ENCODE measurements around the gene CRABP1.
"Not testable (repeated sequence)": the region's sequence is repeated elsewhere in the genome, so short reads cannot be mapped to it uniquely, and the experiment has no call there.

Gene CRABP1

DNA sequence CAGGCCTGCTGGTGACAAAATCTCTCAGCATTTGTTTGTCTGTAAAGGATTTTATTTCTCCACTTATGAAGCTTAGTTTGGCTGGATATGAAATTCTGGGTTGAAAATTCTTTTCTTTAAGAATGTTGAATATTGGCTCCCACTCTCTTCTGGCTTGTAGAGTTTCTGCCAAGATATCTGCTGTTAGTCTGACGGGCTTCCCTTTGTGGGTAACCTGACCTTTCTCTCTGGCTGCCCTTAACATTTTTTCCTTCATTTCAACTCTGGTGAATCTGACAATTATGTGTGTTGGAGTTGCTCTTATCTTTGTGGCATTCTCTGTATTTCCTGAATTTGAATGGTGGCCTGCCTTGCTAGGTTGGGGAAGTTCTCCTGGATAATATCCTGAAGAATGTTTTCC lies 40.0 kb downstream of the CRABP1 start:
- DNase-seq = not testable (repeated sequence)

DNA sequence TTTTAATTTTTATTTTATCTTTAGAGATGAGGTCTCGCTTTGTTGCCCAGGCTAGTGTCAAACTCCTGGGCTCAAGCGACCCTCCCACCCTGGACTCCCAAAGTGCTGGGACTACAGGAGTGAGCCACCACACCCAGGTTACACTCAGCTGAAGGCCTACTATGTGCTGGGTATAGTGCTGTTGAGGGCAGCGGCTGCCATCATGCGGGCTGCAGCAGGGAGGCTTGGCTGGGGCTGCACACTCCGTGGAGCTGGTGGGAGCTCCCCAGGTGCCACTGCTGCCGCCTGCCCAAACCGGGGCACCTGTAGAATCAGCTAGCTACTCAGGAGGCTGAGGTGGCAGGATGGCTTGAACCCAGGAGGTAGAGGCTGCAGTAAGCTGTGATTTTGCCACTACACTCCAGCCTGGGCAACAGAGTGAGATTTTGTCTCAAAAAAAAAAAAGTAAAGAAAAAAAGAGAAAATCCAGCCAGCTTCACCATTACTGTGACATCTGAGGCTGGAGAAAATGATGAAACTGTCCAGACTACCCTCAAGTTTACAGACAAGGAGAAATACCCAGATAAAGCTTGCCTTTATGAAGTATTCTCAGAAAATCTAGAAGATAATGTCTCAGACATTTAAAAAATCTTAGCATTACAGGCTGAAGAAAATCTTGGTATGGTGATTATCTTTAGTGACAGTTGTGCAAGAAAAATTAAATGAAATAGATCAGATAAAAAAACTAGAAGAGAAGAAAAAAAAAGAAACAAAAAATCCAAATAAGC lies 42.1 kb downstream of the CRABP1 start:
- no peak for DNase-seq

DNA sequence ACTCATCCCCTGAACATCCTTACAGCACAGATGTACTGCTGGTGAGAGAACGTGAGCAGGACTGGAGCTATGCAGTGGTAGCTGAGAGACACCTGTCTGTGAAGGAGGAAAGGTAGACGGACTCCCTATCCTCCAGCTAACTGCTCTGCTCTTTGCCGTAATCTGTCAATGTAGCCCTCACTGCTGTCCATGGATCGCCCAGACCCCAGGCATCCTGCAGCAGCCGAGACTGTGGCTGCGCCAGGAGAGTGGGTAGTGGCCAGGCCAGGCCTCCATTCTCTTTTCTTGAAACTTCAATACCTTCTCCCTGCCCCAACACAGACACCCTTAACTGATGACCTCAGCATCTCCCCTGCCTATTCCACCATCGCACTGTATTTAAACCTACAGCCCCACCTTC lies 44.5 kb downstream of the CRABP1 start:
- no peak for DNase-seq

DNA sequence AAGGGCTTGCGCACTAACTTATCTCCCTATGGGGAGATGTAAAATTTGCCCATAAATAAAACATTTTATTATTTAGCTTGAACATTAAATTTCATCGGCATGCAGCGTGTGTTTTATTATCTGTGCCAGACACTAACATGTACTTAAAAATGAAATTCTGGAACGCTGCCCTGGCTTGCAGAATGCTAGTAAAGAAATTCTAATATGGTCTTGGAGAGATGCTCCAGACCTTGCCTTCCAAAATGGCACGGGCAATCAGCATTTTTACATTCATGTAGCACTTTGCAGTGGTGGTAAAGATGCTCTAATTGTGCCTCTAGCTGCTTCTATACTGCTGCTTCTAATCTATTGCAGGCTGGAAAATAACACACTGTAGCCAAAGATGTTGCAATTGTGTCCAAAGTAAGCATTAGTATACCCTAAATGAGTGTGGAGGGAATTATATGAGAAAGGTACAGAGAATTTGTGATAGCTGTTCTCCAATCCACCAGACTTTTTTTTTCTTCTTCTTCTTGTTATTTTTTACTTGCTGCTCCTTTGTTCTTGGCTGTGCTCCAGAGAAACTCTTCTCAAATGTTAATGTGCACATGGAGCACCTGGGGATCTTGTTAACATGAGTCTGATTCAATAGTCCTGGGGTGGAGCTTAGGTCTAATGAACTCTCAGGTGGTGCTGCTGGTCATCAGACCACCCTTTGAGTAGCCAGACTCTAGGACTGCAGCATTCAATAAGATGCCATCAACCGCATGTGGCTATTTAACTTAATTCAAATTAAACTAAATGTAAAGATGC lies 47.3 kb downstream of the CRABP1 start:
- no peak for DNase-seq

DNA sequence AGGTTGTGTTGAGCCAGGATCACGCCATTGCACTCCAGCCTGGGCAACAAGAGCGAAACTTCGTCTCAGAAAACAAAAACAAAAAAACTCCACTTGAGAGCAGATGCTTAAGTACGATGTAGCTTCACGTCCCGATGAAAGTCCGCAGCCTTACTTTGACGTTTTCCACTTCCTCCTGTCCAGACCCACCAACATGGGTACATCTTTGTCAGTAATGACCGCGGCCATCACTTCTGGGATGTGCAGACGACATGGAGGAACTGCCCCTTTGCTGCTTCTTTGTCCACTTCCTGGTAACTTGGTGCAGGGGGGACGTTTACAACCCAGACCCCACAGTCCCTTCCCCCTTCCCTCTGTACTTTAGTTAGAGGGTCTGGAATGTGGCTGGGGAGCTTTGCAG lies 48.7 kb downstream of the CRABP1 start:
- DNase-seq = no peak

DNA sequence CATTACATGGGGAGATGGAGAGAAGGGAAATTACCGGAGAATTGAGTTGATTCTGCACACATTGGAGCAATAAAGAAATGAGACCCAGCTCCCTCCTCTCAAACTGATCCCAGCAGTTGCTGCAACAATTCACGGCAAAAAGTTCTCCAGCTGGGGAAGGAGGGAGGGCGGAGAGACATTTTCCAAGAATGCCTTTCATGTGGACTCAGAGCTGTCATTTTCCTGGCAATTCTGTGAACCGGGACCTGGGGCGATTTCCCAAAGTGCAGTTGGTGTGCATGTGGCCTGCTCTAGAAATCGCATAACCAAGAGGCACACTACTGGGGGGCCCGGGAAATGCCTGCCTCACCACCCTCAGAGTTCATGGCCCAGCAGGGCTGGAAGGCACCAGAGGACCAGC lies 49.2 kb downstream of the CRABP1 start:
- DNase-seq = peak; percentile 26

DNA sequence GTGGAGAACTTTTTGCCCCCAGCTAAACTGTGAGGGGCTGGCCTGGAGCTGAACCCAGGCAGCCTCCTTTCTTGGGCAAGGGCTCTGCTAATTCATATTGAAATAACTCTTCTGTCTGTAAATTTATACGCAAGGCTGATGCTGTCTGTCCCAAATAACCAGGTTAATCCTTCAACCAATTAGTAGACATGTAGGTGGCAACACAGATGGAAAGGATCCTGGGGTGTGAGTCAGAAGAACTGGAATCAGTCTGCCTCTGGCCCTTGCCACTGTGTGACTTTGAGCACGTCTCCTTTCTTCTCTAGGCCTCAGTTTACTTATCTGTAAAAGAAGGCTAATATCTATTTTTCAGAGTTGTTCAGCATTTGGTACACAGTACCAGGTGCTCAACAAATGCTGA lies 49.6 kb downstream of the CRABP1 start:
- DNase-seq = no peak

DNA sequence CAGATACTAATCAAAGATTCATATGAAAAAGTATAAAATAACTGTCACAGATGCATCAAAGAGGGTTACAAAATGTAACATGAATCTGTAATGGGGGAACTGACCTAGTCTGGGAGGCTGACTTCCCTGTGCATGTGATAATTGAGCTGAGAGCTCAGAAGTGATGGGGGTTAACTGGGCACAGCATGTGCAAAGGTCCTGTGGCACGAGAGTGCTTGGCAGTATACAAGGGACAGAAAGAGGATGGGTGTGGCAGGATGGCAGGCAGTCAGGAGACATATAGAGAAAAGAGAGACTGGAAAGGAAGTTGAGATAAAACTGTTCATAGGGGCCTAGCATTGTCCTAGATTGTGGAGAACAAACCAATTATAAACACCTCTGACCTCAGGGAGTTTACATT lies 50.1 kb downstream of the CRABP1 start:
- DNase-seq = no peak

DNA sequence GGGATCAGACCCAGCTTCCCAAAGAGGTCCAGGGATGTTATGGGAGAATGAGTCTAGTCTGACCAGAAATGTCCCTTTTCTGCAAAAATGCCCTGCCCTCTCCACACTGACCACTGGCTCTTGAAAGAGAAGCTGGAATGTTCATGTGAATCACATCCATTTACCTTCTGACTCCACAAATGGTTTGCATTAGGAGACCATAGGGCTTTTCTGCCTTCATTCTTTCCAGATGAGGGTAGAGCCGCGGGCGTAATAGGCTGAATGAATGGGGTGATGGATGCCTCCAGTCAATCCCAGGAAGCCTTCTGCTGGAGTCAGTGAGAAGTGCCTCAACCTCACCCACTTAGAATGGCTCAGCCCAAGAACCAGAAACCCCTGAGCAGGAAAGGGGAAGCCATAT lies 50.7 kb downstream of the CRABP1 start:
- peak; percentile 85 for DNase-seq

DNA sequence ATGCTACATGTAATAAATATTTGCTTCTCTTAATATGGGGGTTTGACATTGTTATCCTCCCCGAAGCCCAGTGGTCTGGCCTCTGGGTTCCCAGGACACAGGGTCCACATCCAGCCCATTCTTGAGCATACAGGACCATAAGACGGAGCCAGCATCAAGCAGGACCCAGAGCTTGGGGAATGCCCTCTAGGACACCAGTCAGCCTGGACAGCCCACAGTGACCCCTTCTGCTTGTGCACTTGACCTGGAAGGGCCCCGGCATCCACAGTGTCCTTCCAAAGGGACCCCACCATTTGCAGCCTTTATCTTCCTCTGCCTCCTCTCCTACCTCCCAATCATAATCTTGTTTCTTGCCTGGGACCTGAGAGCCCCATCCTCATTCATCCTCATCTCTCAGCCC lies 51.6 kb downstream of the CRABP1 start:
- no peak for DNase-seq

DNA sequence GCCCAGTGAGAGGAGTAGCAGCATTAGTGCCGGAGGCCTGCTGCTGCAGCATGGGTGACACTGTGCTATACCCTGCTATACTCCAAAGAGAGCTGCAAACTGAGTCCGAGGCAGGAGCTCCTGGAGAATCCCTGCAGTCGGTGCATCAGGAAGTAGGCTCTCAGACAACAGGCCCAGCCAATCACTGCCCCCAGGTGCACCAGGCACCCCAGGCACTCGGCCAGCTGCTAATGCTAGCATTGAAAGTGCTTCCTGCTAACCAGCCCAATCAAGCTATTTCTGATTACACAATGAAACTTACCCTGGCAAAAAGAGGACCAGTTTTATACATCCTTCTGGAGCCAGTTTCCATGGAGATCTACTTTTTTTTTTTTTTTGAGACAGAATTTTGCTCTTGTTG lies 52.3 kb downstream of the CRABP1 start:
- no peak for DNase-seq

DNA sequence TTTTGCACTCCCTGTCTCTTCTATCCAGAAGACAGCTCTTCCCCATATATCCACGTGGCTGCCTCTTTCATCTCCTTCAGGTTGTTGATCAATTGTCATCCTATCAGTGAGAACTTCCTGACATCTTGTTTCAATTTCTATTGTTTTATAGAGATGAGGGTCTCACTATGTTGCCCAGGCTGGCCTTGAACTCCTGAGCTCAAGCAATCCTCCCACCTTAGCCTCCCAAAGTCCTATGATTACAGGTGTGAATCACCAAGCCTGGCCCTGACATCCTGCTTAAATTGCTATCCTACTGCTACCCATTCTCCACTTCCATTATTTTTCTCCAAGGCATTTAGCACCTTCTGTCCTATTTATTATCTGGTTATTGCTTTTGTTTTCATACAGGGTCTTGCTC lies 53.0 kb downstream of the CRABP1 start:
- no peak for DNase-seq

DNA sequence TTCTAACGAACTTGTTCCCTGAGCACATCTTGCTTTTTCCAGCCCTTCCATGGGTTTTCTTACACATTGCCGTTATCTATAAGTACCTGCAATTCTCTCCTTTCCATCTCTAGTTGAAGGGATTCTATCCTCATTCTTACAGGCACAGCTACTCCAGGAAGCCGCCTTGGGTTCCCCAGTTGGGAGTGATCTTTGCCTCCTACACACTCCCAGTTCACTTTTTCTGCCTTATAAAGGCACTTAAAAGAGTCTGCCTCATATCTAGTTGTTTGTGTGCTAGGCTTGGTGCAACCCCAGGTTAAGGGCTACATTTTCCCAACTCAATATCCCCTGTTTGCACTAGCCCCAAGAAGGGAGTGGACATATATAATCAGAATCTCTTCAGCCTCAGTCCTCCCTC lies 53.9 kb downstream of the CRABP1 start:
- no peak for DNase-seq

DNA sequence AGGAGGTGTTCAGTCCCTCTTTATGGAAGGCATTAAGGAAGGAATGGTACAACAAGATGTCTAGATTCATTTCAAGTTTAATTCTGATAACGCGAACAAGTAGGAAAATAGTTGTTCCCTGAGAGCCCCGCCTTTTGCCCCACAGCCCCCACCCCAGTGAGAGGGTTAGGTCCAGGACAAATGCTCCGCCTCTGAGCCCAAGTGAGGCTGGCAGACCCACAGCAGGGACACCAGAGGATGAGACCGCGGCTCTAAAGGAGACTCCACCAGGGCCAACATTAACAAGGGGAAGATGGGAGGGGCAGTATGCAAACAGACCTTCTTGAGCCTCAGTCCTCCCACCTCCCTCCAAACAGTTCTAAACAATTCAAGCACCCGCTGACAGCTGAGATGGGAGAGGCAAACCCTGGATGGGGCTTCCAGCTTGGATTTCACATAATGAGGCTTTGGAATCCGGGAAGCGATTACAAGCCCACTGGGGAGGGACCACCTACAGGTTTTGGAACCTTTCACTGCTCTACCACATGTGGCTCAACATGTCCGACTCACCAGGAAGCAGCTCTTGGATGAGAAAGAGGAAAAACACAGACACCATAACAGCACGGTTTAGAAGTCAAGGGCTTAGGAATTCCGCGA lies 54.9 kb downstream of the CRABP1 start:
- no peak for DNase-seq

DNA sequence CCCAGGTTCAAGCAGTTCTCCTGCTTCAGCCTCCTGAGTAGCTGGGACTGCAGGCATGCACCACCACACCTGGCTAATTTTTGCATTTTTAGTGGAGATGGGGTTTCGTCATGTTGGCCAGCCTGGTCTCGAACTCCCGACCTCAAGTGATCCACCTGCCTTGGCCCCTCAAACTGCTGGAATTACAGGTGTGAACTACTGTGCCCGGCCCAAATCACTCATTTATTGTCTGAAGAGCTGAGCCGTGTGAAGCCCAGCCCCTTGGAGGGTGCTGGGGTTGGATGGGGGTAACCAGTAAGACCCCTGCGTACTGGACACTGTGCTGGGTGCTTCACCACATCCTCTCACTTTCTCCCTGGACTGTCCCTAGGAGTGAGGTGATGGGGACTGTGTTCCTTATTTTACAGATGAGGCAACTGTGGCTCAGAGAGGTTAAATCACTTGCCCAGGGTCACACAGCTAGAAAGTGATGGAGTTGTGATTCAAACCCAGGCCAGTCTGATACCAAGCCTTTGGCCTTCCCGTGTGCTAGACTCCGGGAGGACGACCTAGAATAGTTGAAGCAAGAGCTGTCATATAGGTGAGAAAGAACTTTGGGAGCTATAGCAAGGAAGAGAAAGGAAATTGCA lies 56.1 kb downstream of the CRABP1 start:
- DNase-seq = no peak

DNA sequence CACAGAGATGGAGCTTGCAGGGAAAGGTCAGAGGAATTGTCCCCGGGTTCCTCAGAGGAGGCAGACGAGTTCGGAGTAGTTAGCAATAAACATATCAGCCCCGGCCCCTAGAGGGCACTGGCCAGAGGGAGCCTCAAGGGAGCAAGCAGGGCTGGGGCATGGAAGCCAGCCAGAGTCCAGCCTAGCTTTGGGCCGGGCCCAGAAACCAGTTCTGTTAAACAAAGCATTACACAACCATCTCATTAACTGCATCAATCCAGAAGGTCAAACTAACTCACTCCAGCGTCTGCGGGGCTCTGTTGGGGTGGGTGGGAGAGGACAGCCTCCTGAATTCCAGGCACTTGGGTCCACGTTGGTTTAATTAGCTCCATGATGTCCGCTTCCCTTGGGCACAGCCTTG lies 56.8 kb downstream of the CRABP1 start:
- DNase-seq = peak; percentile 14

DNA sequence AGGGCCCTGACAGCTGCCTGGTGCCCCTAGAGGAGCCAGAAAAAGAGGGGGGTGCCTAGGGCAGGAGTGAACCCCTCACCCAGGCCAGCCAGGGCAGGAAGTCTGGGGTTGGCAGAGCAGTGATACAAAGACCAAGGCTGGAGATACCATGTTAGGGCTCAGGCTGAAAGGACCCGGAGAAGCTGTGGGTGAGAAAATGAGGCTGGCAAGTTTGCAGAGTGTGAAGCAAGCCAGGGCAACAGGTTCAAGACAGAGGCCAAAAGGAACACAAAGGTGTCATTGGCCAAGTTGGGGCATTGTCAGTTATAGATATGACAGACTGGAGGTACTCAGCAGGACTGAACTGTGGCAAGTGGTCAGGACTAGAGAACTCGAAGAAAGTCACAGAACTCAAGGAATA lies 57.2 kb downstream of the CRABP1 start:
- no peak for DNase-seq

Data from EL (cell line).